NCI-H146 (cell line): ENCODE data around the gene GSC.
"Not testable (repeated sequence)": the region's sequence is repeated elsewhere in the genome, so short reads cannot be mapped to it uniquely, and the experiment has no call there.

Experiments used
- DNase-seq: peaks from one replicate; lab custom pipeline; 2025; lab: John Stamatoyannopoulos, UW

GSC gene

DNA sequence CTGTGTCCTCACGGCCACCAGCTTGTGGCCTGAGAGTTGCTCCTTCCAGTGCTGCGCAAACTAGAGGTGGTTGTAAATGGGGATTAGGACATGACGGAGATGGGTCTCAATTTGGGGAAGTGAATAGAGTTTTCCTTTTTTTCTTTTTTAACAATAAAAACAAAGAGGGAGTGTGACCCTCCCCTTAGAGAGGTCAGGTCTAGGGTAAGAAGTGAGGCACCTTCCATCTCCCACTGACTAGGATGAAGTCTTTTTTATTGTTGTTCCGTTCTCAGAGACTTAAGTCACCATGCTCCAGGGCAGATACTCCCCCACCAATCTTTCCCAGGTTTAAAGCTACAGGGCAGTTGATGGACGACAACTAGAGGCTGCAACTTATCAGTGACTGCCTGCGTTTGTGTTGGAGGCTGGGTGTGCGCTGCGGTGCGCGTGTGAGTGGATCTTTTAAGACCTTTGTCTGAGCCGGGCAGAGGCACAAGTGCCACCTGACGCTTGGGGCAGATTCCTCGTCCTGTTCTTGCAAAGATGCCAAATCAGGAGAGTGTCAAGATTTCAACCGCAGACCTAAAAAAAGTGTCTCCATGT, 2.1 kb upstream of the GSC start:
- no peak for DNase-seq

DNA sequence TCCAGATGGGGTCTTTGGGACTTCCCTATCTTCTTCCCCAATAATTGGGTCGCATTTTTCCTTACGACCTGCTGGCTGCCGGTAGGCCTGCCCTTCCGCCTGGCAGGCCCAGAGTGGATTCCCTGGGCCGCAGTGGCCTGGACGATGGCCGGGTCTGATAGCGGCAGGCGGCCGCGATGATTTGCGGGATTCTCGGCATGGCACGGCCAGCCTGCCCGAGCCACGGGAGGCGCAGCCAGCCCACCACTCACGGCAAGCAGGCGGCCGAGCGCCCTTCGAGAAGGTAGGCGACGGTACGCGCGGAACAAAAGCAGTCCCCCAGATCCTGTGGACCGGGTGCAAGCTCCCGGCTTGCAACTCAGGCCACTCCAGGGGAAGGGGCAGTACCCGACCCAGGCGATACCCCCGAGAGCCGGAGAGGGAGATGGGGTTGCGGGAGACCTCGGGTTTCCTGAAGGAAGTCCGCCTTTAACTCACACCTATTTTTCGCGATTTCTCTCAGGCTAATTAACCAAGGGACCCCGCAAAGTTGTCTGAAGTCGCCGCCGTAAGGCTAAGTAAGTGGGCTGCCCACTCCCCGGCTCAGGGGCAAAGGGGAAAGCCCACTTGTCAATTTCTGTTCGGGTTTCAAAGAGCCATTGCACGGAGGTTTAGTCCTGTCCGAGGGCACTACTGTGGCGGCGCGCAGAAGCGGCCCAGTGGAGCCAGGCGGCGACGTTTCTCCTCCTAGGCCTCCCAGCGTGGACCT, 1.4 kb upstream of the GSC start:
- DNase-seq, result no peak

DNA sequence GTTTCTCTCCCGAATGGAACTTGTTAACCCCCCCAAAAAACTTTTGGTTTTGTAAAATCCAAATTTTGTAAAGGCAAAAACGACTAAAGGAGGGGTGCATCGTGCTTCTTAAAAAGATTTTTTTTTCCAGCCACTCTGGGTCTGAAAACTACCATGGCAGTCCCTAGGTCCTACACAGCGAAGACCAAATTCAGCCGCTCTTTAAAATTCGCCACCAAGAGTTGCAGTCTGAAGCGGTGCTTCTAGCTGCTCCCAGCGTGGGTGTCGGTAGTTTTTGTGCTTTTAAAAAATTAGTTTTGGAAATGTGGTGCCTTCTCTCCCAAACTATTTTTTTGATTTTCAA, 873 bp upstream of the GSC start:
- no peak for DNase-seq

DNA sequence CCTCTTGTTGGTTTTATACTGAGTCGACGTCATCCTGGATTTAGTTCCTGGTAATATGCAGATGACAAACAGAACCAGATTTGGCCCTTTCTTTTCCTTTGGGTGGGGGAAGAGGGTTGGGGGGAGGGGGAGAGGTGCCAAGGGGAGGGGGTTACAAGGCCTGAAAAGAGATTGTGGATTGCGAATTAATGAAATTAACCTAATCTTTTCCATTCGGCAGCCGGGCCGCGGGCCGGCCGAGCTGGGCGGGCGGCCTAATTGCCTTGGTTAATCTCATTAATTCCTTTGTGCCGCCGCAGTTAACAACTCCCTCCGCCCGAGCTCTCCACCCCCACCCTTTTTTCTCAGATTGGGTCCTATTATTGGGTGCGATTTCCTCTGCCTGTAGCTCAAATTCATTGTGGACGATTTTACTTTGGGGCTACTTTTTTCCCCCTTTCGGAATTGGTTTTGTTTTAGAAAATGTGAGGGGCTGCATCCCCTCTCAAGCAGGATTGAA, 387 bp upstream of the GSC start:
- DNase-seq, result no peak

DNA sequence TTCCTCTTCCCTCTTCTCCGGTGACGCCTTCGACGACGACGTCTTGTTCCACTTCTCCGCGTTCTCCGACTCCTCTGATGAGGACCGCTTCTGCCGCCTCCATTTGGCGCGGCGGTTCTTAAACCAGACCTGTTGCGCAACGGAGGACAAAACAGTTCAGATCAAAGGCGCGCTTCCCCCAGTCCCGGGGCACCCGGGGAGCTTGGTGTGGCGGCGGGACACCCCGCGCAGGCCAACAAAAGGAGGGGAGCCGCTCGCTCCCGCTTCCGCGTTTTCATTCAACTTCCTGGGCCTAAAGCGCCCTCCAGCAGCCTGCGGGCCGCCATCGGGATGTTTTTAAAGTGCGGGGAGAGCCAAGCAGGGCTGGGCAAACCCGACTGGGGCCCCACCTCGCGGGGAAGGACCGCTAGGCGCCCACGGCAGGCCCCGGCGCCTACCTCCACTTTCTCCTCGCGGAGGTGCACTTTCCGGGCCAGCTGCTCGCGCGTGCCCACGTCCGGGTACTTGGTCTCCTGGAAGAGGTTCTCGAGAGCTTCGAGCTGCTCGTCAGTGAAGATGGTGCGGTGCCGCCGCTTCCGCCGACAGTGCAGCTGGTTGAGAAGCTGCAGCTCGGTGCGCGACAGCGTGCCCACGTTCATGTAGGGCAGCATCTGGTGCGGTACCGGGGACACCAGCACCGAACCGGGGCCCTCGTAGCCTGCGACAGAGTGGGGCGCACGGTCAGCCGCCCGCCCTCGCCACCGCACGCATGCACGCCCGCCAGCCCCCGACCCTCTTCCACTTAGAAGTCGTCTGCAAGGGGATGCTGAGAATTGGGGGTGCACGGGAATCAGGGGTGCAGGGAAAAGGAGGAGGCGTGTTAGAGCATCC, 1.2 kb downstream of the GSC start:
- no peak for DNase-seq

DNA sequence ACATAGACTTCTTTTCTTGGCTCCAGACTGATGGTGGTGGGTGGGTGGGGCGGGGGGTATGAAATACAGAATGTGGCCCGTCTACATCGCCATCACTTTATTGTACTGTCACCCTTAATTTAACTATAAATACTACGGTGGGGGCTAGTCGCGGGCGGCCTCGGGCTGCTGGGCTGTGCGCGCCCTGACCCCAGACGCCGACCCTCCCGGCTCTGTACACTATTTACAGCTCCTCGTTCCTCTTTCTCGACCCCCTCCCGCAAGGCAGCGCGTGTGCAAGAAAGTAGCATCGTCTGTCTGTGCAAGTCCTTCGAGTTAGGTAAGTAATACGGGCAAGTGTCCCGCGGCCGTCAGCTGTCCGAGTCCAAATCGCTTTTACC, 1.8 kb downstream of the GSC start:
- DNase-seq, result no peak

DNA sequence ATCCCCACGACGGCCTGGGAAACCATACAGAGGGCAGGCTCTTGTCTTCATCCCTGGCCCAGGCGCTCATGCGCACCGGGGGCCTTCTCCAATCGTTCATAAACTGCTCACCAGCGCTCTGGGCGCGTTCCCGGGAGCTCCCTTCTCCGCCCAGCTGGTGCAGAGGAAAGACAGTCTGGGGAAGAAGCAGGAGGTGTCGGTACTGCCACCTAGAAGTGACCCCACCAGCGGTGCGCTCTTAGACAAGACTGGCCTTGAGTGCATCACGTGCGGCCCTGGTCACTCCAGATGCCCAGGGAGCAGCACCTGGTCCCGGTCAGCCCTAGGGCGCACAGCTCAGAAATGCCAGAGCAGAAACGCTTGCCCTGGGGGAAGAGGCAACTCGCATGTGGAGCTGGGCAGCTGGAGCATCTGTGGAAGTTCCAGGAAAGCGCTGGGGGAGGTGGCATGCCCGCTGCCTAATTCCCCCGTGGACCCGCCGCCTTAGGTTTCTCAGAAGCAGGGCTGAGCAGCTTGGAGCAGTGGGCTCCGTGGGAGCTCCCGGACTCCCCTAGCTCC, 2.5 kb downstream of the GSC start:
- DNase-seq, result no peak

DNA sequence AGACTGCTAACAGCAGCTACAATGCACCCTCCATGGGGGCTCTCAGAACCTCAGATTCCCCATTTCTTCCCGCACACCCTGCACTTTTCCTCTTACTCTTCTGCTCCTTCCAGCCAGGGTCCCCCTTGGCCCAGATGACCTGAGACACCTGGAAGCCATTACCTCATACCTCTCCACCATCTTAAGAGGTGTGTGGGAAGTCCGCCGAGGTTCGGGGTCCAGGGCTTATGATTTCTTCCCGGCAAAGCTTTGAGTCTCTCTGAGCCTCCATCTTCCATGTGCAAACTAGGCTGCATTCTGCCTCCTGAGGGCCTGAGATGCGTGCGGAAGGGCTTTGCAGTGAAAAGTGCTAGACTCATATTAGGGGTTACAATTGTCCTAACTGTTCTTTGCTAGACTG, 5.3 kb downstream of the GSC start:
- no peak for DNase-seq

DNA sequence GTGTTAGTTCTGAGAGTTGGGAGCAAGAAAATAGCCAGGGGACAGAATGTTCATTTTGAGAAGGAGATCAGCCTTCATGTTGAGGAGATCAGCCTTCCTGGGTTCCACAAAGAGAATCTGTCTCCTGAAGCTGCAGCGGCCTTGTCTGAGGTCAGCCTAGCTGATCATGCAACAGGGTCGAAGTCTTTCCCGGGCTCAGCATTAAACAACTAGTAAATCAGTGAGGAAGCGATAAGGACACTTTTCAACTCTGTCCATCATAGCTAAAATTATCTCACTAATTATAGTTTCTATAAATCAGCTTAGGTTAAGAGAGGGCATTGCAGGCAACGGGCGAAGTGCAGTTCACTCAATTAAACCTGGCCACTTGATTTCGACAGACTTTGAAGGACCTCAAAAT, 7.5 kb downstream of the GSC start:
- DNase-seq, result no peak

DNA sequence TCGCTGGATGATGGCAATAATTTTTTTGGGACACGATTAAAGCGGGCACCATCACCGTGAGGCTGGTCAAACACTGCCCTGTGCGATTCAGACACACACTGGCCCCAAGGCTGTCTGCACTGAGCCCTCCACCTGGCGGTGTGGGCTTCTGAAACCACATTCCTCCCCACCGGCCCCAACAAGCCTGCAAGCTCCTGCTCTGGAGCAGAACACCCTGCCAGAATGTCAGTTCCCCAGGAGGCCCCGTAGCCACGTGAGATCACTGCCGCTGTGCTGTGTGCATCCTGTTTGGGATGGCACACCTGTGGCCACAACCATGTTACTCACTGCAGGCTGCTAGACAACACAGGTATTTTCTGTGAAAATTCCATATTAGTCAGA, 7.9 kb downstream of the GSC start:
- DNase-seq, result no peak

DNA sequence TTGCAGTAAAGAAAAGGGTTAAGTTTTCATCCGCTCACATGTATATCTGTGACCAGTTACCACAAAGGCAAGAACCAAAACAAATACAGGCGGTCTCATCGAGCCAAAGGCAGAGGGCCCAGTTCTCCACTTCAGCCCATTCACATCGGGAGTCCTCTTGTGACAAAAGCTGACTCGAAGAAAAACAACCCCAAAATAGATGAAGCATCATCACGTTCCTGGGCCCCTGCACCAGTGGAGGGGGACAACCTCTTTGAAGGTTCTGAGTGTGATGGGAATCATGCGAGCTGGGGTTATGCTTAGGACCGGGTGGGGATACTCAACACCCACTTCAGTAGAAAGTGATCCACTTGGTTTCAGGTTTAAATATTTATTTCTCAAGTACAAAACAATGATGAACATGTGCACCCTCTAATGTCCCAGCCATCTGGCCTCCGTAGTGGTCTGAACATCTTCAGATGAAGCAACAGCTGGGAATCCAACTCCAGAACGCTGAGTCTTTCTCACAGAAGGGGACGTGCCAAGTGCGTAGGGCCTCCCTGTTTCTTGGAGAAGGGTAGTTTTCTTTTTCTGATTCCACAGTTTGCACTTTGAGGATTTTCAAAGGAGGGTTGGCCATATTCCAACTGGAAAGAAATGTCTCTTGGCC, 8.4 kb downstream of the GSC start:
- DNase-seq, result no peak

DNA sequence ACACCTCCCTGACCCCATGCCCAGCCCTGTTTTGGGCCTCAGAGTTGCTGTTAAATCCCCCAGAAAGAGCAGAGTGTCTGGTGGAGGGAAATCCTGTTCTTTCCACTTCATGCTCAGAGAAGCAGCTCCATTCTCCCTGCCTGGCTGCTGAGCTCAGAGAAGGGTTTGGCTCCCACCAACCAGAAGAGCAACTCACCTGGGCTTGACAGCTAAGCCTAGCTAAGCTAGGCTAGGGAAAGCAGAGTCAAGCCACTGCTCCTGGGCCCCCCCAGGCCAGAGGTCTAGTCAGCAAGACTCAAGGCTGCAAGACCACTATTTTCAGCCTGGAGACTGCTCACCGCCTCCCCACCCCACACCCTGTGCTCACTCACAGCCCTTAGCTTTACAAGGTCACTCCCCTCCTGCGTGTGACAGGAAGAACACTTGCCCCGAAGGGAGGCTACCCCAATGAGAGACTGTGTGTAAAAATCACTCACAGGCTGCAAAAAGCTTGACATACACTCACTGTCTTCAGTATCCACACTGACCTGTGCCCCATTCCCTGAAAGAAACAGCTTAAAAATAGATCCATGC, 13.5 kb downstream of the GSC start:
- DNase-seq, result no peak

DNA sequence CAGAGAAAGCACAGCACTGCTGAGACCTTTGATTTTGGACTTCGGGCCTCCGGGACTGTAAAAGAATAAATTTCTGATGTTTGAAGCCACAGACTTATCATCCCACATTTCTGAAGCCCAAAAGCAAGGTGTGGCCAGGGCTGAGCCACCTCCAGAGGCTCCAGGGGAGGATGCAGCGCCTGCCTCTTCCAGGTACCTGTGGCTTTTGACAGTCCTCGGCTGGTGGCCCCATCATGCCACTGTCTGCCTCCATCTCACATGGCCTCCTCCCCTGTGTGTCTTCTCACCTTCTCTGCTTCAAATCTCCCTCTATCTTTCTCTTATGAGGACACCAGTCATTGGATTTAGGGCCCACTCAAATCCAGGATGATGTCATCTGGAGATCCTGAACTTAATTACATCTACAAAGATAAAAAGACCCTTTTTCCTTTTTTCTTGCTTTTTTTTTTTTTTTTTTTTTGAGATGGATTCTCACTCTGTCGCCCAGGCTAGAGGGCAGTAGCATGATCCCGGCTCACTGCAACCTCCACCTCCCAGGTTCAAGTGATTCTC, 15.4 kb downstream of the GSC start:
- no peak for DNase-seq

DNA sequence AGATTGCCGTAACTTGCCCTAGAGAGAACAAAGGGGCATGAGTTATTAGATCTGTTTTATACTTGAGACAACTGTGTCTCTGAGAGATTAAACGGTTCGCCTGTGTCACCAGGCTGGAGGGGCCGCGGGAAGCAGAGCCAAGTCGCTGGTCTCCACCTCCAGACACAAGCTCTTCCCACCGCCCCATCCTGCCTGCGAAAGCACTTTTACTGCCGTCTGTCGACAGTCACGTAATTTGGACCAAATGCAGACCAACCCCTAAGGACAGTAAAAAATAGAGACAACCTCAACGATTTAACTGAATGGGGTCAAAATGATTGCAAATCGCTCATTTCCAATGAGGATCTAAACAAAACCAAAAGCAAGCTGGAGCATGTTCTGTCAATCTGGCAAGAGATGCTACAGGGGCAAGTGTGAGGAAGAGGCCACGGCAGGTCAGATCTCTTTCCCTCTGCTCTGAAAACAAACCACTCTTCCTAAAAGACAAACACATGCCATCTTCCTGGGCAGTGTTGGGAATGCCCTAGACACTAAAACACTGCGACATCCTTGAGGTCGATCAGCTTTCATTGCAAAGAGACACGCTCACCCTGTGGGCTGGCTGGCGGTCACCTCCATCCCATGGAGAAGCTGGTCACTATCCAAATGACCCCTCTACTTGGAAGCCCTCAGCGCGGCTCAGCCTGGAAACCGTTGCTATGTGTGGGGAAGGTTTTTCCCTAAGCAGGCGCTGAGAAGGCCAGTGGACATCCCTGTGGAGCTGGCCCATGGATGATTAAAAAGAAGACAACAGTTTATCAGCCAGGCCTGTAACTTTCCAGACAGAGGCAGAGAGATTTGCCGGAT, 17.1 kb downstream of the GSC start:
- no peak for DNase-seq

DNA sequence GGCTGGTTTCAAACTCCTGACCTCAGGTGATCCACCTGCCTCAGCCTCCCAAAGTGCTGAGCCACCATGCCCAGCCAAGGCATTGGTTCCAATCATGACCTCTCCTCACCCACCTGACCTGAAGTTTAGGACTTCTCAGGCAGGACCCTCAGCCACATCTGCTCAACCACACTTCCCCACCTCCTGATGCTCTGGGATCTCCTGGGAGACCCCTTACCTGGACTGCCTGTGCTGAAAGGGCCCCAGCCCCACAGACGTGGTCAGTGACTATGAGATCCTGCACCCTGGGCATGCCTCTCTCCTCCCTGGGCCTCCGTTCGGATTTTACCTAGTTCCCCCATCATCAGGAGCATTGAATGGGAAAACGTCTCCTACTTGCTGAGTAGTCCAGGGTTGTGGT, 18.0 kb downstream of the GSC start:
- no peak for DNase-seq

DNA sequence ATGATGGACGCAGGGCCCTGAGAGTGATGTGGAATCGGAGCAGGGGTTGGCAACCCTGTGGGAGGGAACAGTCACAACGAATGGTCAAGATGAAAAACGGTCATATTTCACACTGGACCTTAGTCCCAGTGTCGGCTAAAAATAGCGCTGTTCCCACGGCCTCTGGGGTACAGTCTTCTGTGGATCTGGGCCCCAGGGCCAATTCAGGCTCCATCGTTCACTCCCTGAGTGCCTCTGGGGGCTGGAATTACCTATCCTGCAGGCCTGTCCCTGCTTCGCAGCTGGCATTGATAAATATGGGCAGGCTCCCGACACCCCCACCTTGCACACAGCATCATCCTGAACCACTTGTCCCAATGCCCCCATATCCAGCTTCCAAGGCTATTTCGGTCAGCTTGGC, 18.6 kb downstream of the GSC start:
- no peak for DNase-seq

DNA sequence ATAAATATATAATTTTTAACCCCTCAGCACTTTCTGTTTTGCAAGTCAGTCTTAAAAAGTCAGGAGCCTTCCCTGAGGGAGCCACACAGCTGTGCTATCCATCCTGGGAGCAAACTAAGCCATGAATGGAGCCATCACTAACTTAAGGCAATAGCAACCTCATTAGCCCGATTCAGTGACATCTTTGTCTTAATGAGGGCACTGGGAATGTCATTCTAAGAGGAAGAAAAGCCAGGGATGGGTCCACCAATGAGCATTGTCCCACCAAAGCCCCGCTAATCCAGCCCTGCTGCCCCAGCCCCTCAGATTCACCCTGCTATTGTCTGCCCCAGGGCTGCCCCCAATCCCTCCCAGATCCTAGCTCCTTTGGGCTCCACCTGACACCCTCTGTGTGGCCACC, 19.5 kb downstream of the GSC start:
- no peak for DNase-seq

DNA sequence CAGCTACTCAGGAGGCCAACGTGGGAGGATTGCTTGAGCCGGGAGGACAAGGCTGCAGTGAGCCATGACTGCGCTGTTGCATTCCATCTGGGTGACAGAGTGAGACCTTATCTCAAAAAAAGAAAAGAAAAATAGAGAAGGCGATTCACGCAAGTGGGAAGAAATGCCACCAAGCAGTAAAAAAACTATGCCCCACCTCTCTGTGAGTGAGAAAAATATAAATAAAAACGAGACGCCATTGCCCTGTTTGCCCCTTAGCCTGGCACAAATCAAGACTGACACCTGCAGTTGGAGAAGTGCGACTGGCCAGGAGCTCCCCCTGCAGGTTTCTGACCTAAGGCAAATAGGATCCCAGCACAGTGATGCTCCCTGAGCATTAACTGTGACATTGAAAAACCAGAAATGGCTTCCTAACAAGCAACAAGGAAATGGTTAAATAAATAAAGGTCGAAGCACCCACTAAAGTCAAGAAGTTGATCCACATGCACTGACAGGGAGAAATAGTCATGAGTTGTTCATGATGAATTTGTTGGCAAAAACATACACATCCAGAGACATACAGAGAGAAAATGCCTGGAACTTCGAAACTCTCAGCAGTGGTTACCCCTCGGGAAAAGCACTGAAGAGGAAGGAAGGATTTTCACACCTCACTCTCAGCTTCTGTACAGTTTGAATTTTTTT, 21.1 kb downstream of the GSC start:
- DNase-seq, result no peak

DNA sequence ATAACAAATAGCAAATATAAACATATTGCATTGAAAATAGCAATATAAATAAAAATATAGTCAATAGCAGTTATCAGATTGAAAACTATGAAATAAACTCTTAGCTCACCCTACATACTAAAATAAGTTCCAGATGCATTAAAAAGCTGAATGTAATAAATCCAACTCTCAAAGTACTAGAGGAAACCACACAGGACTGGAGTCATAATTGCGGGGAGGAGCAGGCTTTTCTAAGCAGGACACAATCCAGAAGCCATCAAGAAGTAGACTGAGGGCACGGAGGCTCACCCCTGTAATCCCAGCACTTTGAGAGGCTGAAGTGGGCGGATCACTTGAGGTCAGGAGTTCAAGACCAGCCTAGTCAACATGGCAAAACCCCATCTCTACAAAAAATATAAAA, 22.2 kb downstream of the GSC start:
- no peak for DNase-seq

DNA sequence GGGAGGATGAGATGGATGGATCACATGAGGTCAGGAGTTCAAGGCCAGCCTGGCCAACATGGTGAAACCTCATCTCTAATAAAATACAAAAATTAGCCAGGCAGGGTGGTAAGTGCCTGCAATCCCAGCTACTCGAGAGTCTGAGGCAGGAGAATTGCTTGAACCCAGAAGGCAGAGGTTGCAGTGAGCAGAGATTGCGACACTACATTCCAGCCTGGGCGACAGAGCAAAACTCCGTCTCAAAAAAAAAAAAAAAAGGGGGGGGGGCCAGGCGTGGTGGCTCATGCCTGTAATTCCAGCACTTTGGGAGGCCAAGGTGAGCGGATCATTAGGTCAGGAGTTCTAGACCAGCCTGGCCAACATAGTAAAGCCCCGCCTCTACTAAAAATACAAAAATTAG, 22.8 kb downstream of the GSC start:
- DNase-seq, result not testable (repeated sequence)
